Liver (tissue), 9 donors: ENCODE data around the gene TGFBR1. TPM values are rescaled to one million over a fixed set of nuclear protein-coding genes. Genes with fewer than 3 reads are reported as not detected.
"Not testable (repeated sequence)": the region's sequence is repeated elsewhere in the genome, so short reads cannot be mapped to it uniquely, and the experiment has no call there.

Experiments used
- DNase-seq: peaks from one replicate; pipeline ENCODE4 v3.0.0-alpha.2; 2017; ENCODE audit warnings: low spot score
- H3K27ac ChIP-seq, 2 donors: one replicate each; pipeline ENCODE4 v1.7.0; 2013; ENCODE audit warnings: inconsistent platforms in 2 of 2, low read length in 2 of 2, control low read depth in 1 of 2, low read depth in 1 of 2, mild to moderate bottlenecking in 1 of 2
- H3K27me3 ChIP-seq, 4 donors: one replicate each; pipeline versions ENCODE4 v1.6.1 to v1.7.0; 2013; ENCODE audit warnings: low read length in 3 of 4, inconsistent platforms in 1 of 4, mild to moderate bottlenecking in 1 of 4, moderate library complexity in 1 of 4; ENCODE audit not compliant: control insufficient read depth in 4 of 4, insufficient read depth in 4 of 4
- H3K36me3 ChIP-seq, 4 donors: one replicate each; pipeline versions ENCODE4 v1.6.1 to v1.7.0; 2013; ENCODE audit warnings: low read length in 3 of 4, mild to moderate bottlenecking in 3 of 4, low read depth in 1 of 4, moderate library complexity in 1 of 4; ENCODE audit not compliant: control insufficient read depth in 4 of 4, insufficient read depth in 3 of 4
- H3K4me1 ChIP-seq, 4 donors: one replicate each; pipeline versions ENCODE4 v1.6.1 to v1.7.0; 2013; ENCODE audit warnings: low read length in 3 of 4, mild to moderate bottlenecking in 3 of 4, moderate library complexity in 1 of 4; ENCODE audit not compliant: control insufficient read depth in 4 of 4, insufficient read depth in 4 of 4
- H3K4me3 ChIP-seq, 3 donors: one replicate each; pipeline versions ENCODE4 v1.6.1 to v1.7.0; 2013; ENCODE audit warnings: low read length in 3 of 3, control low read depth in 1 of 3, low read depth in 1 of 3, mild to moderate bottlenecking in 1 of 3
- H3K9ac ChIP-seq, 2 donors: one replicate each; pipeline ENCODE4 v1.7.0; 2013; ENCODE audit warnings: low read length in 2 of 2, mild to moderate bottlenecking in 2 of 2, moderate library complexity in 2 of 2, control low read depth in 1 of 2, low read depth in 1 of 2
- H3K9me3 ChIP-seq, 4 donors: one replicate each; pipeline versions ENCODE4 v1.6.1 to v1.7.0; 2013; ENCODE audit warnings: low read length in 3 of 4; ENCODE audit not compliant: control insufficient read depth in 4 of 4
- CTCF ChIP-seq: fragments of 150-350 bp; IDR thresholded peaks from 2 replicates; pipeline ENCODE4 v1.5.1; 2017; ENCODE audit warnings: improper control_type of control experiment, low read depth, low read length; ENCODE audit not compliant: missing input control
- EGR1 ChIP-seq, 2 donors: IDR thresholded peaks; 2 replicates each; pipeline ENCODE4 v1.6.1; 2016 to 2018; ENCODE audit warnings: antibody characterized with exemption in 2 of 2, low read depth in 2 of 2
- FOXA1 ChIP-seq: IDR thresholded peaks from 2 replicates; pipeline ENCODE4 v1.6.1; 2016; ENCODE audit warnings: antibody characterized with exemption
- FOXA2 ChIP-seq: IDR thresholded peaks from 2 replicates; pipeline ENCODE4 v1.6.1; 2016; ENCODE audit warnings: antibody characterized with exemption
- HNF4A ChIP-seq, 2 donors: conservative IDR thresholded peaks; 2 replicates each; pipeline ENCODE4 v1.6.1; 2016; ENCODE audit warnings: antibody characterized with exemption in 2 of 2, mild to moderate bottlenecking in 2 of 2
- HNF4G ChIP-seq: IDR thresholded peaks from 2 replicates; pipeline ENCODE4 v1.6.1; 2016; ENCODE audit warnings: antibody characterized with exemption
- JUND ChIP-seq, 2 donors: IDR thresholded peaks; 2 replicates each; pipeline ENCODE4 v1.6.1; 2016; ENCODE audit warnings: antibody characterized with exemption in 2 of 2
- NR2F2 ChIP-seq: IDR thresholded peaks from 2 replicates; pipeline ENCODE4 v1.6.1; 2016; ENCODE audit warnings: antibody characterized with exemption
- RAD21 ChIP-seq, 2 donors: IDR thresholded peaks; 2 replicates each; pipeline ENCODE4 v1.6.1; 2016; ENCODE audit warnings: antibody characterized with exemption in 2 of 2, mild to moderate bottlenecking in 2 of 2
- REST ChIP-seq: IDR thresholded peaks from 2 replicates; pipeline ENCODE4 v1.6.1; 2016; ENCODE audit warnings: antibody characterized with exemption, mild to moderate bottlenecking
- RXRA ChIP-seq, 2 donors: IDR thresholded peaks; 2 replicates each; pipeline ENCODE4 v1.6.1; 2017 to 2018; ENCODE audit warnings: antibody characterized with exemption in 2 of 2, mild to moderate bottlenecking in 1 of 2
- SP1 ChIP-seq: IDR thresholded peaks from 2 replicates; pipeline ENCODE4 v1.6.1; 2018; ENCODE audit warnings: antibody characterized with exemption, mild to moderate bottlenecking
- TAF1 ChIP-seq: conservative IDR thresholded peaks from 2 replicates; pipeline ENCODE4 v1.6.1; 2016; ENCODE audit warnings: antibody characterized with exemption, mild to moderate bottlenecking
- YY1 ChIP-seq: IDR thresholded peaks from 2 replicates; pipeline ENCODE4 v1.6.1; 2016; ENCODE audit warnings: antibody characterized with exemption, mild to moderate bottlenecking
- ZBTB33 ChIP-seq: IDR thresholded peaks from 2 replicates; pipeline ENCODE4 v1.6.1; 2016; ENCODE audit warnings: antibody characterized with exemption
- WGBS: extraction: QIAGEN DNeasy Blood & Tissue Kit; methylation state at CpG from one replicate; pipeline ENCODE4 v1.1.7; 2013; 5-methylcytosine and 5-hydroxymethylcytosine counted together
- polyA plus RNA-seq, 2 donors: library from polyadenylated mRNA; stranded (reverse) in 1 of 2; unstranded in 1 of 2; fragments of 200-250 nt in 1 of 2; fragments of >200 nt in 1 of 2; fragmentation: Nextera tagmentation in 1 of 2; extraction: Ambion mirVana in 1 of 2; gene quantifications; one replicate each; pipeline versions ENCODE4 v1.2.1 to v1.2.3, GENCODE V29; 2013 to 2015
- total RNA-seq, 2 donors: library from RNA; depleted of rRNA; stranded (reverse); fragments of >200 nt; gene quantifications; one replicate each; pipeline ENCODE4 v1.2.3, GENCODE V29; 2014
- TF ChIP-seq, protein P1 (sequence below): IDR thresholded peaks from 2 replicates; pipeline ENCODE4 v1.6.1; 2016; ENCODE audit warnings: antibody characterized with exemption
- TF ChIP-seq, protein P2 (sequence below): IDR thresholded peaks from 2 replicates; pipeline ENCODE4 v1.6.1; 2016; ENCODE audit warnings: antibody characterized with exemption
- donor health status: healthy.
- donor health status: healthy.
- donor health status: healthy.
- donor health status: healthy.
- donor health status: healthy.

The TGFBR1 gene
- total and polyA plus RNA-seq, 4 donors = 3.1 to 18.2 (median 11.0) TPM

DNA sequence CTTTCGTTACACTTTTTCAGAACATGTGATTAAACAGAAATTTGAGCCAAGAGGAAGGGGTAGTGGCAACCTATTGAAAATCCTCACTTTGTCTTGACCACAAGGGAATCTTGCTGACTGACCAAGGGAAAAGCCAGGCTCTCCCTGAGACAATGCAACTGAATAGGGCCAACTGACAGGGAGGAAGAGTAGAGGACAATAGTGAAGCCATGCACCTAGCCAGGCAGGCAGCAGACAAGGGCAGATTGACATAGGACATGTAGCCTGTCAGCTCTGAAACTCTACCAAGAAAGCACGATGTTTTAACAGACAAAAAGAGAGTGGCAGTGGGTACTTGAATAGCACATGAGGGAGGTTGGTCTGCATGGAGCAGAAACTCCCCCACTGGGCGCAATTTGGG lies 8.5 kb upstream of the TGFBR1 start:
- Histone ChIP-seq H3K36me3 (no peaks in the 10 kb centered on the region), H3K4me3 (no peak overlapping the region), H3K27ac (no peak overlapping the region), H3K9me3 (no peaks in the 10 kb centered on the region), H3K4me1 (no peaks in the 10 kb centered on the region), H3K9ac (no peak overlapping the region), H3K27me3 (no peaks in the 10 kb centered on the region)
- WGBS = 88% methylated on average over 3 of the region's 3 CpGs
- TF ChIP-seq RAD21 (IDR thresholded peaks at IDR 0.05) (no peak), YY1 (no peak), RXRA (IDR thresholded peaks at IDR 0.05) (no peak), TAF1 (no peak), ZBTB33 (no peak), CTCF (no peak), NR2F2 (no peak), HNF4A (conservative IDR thresholded peaks at IDR 0.05) (no peak), HNF4G (no peak), SP1 (no peak), JUND (IDR thresholded peaks at IDR 0.05) (no peak), FOXA2 (no peak)
- TF ChIP-seq, protein P1, sequence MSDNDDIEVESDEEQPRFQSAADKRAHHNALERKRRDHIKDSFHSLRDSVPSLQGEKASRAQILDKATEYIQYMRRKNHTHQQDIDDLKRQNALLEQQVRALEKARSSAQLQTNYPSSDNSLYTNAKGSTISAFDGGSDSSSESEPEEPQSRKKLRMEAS = no peak
- TF ChIP-seq, protein P2, sequence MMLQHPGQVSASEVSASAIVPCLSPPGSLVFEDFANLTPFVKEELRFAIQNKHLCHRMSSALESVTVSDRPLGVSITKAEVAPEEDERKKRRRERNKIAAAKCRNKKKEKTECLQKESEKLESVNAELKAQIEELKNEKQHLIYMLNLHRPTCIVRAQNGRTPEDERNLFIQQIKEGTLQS = no peak
- no peak for DNase-seq

GRCh38 chr9:99099806-99100585 lies 4.9 kb upstream of the TGFBR1 start:
- not testable (repeated sequence) for DNase-seq, H3K4me3 ChIP-seq, H3K27ac ChIP-seq, H3K4me1 ChIP-seq, H3K36me3 ChIP-seq, H3K9ac ChIP-seq, H3K9me3 ChIP-seq, H3K27me3 ChIP-seq
- WGBS = 85% methylated on average over 5 of the region's 5 CpGs

DNA sequence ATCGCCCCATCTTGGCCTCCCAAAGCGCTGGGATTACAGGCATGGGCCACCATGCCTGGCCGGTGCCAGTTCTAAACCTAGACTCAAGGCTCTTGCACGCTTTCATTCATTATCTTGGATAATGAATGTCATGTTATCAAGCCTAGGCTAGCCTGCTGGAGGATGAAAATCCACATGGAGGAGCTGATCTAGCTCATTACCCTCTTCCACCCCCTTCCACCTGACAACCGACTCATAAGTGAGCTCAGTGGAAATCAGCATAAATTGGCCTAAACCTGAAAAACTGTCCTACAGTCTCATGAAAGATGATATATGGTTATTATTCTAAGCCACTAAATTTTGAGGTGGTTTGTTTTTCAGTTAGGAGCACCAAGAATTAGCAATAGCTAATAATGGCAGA lies 3.6 kb upstream of the TGFBR1 start:
- peaks cover 0 to 13% (median 9%) of the 10 kb centered on the region in 4 donors for H3K4me1 ChIP-seq
- H3K27me3 ChIP-seq = no peaks in the 10 kb centered on the region
- no peak overlapping the region for H3K9ac ChIP-seq
- H3K4me3 ChIP-seq = no peak overlapping the region
- TF ChIP-seq HNF4G (no peak), FOXA1 (no peak), RAD21 (IDR thresholded peaks at IDR 0.05) (no peak), REST (no peak), RXRA (IDR thresholded peaks at IDR 0.05) (no peak), EGR1 (IDR thresholded peaks at IDR 0.05; ENCODE audit: low read depth in 2 of 2) (no peak), CTCF (no peak), FOXA2 (no peak), NR2F2 (no peak)
- TF ChIP-seq, protein P1 = no peak
- H3K36me3 ChIP-seq = no peaks in the 10 kb centered on the region
- 98% methylated on average over 5 of the region's 5 CpGs for WGBS
- no peak overlapping the region for H3K27ac ChIP-seq
- H3K9me3 ChIP-seq = no peaks in the 10 kb centered on the region
- DNase-seq = no peak
